Testis (tissue), 3 donors: Measurements from ENCODE around the gene ZNF275. TPM values are rescaled to one million over a fixed set of nuclear protein-coding genes. Genes with fewer than 3 reads are reported as not detected.

Source experiments
- DNase-seq: peaks from one replicate; pipeline ENCODE4 v3.0.0-alpha.2; 2019
- H3K27ac ChIP-seq, 2 donors: fragments of 200-600 bp; sonication (generic); one replicate each; pipeline ENCODE4 v1.5.1; 2019
- H3K27me3 ChIP-seq: fragments of 200-600 bp; sonication (generic); one replicate; pipeline ENCODE4 v1.5.1; 2019
- H3K36me3 ChIP-seq: fragments of 200-600 bp; sonication (generic); one replicate; pipeline ENCODE4 v1.5.1; 2017; ENCODE audit warnings: low read depth; ENCODE audit errors: missing control alignments
- H3K4me1 ChIP-seq: fragments of 200-600 bp; sonication (generic); one replicate; pipeline ENCODE4 v1.5.1; 2019
- H3K4me3 ChIP-seq, 2 donors: fragments of 200-600 bp; sonication (generic); one replicate each; pipeline ENCODE4 v1.5.1; 2017 to 2019
- H3K9me3 ChIP-seq: fragments of 200-600 bp; sonication (generic); one replicate; pipeline ENCODE4 v1.5.1; 2017
- CTCF ChIP-seq, 3 experiments: fragments of 450-650 bp in 2 of 3; fragments of 200-600 bp in 1 of 3; sonication (generic) in 1 of 3; IDR thresholded peaks; one replicate each; pipeline ENCODE4 v1.5.1; 2016 to 2019; ENCODE audit warnings: antibody characterized with exemption in 3 of 3, mild to moderate bottlenecking in 2 of 3, moderate library complexity in 1 of 3
- POLR2A ChIP-seq: fragments of 450-650 bp; IDR thresholded peaks from one replicate; pipeline ENCODE4 v1.6.1; 2017; ENCODE audit warnings: antibody characterized with exemption, mild to moderate bottlenecking, moderate library complexity
- WGBS, 2 donors: methylation state at CpG; one replicate each; pipeline ENCODE4 v1.1.5; 2018; 5-methylcytosine and 5-hydroxymethylcytosine counted together
- intact Hi-C: fragments of 100-400 bp; cut with DNase I; formaldehyde crosslinking; loops from one replicate; pipeline ENCODE4 v1.15.1; 2023; ENCODE audit warnings: low total_unique reads
- polyA plus RNA-seq: library from polyadenylated mRNA; stranded (reverse); fragments of 350-450 nt; fragmentation: Illumina TruSeq; extraction: RNeasy Lipid Tissue Mini Kit (QIAGEN cat#74804); gene quantifications from one replicate; pipeline ENCODE4 v1.2.3, GENCODE V29; 2014; ENCODE audit warnings: low read depth, low replicate concordance; ENCODE audit not compliant: insufficient read depth
- total RNA-seq, 2 donors: library from RNA; depleted of rRNA; stranded (reverse); fragments of >200 nt; gene quantifications; one replicate each; pipeline ENCODE4 v1.2.3, GENCODE V29; 2016

The ZNF275 gene
- total and polyA plus RNA-seq, 3 donors from 2014 or later: 28.7 to 65.0 (median 58.4) TPM

GRCh38 chrX:153306527-153307115, 27.3 kb upstream of the ZNF275 start:
- H3K27ac ChIP-seq: no peak overlapping the region
- H3K27me3 ChIP-seq: no peaks in the 10 kb centered on the region
- no peaks in the 10 kb centered on the region for H3K36me3 ChIP-seq
- DNase-seq: no peak
- peaks cover 6% of the 10 kb centered on the region for H3K4me1 ChIP-seq
- no peaks in the 10 kb centered on the region for H3K9me3 ChIP-seq
- intact Hi-C loops: no loop called here
- no peak overlapping the region for H3K4me3 ChIP-seq
- TF ChIP-seq CTCF (IDR thresholded peaks at IDR 0.05): no peak
- no peak for TF ChIP-seq POLR2A
- WGBS, 2 donors: 74 to 83% methylated on average over 1 to 15 of the region's 17 CpGs

GRCh38 chrX:153307276-153308178, 26.4 kb upstream of the ZNF275 start:
- intact Hi-C loops: no loop called here
- TF ChIP-seq POLR2A (no peak), CTCF (IDR thresholded peaks at IDR 0.05) (no peak)
- H3K27me3 ChIP-seq: no peaks in the 10 kb centered on the region
- H3K4me3 ChIP-seq: no peak overlapping the region
- peak overlapping the region in 1 of 2 donors; percentile 30 for H3K27ac ChIP-seq
- H3K4me1 ChIP-seq: peaks cover 6% of the 10 kb centered on the region
- no peaks in the 10 kb centered on the region for H3K36me3 ChIP-seq
- 57 to 68% methylated on average over 8 to 11 of the region's 12 CpGs for WGBS, 2 donors
- no peaks in the 10 kb centered on the region for H3K9me3 ChIP-seq
- DNase-seq: peak; percentile 43

GRCh38 chrX:153310901-153311300, 23.1 kb upstream of the ZNF275 start:
- Histone ChIP-seq H3K4me1 (peaks cover 6% of the 10 kb centered on the region), H3K27me3 (no peaks in the 10 kb centered on the region), H3K27ac (no peak overlapping the region), H3K9me3 (no peaks in the 10 kb centered on the region), H3K4me3 (no peak overlapping the region), H3K36me3 (no peaks in the 10 kb centered on the region)
- DNase-seq: no peak
- intact Hi-C loops: no loop called here
- WGBS, 2 donors: 89 to 92% methylated on average over 9 of the region's 9 CpGs
- TF ChIP-seq POLR2A: no peak
- TF ChIP-seq CTCF (IDR thresholded peaks at IDR 0.05): no peak

GRCh38 chrX:153312041-153312440, 21.9 kb upstream of the ZNF275 start:
- Histone ChIP-seq H3K27ac (no peak overlapping the region), H3K9me3 (no peaks in the 10 kb centered on the region), H3K4me1 (peaks cover 6% of the 10 kb centered on the region), H3K27me3 (no peaks in the 10 kb centered on the region), H3K4me3 (no peak overlapping the region), H3K36me3 (no peaks in the 10 kb centered on the region)
- intact Hi-C loops: no loop called here
- TF ChIP-seq CTCF (IDR thresholded peaks at IDR 0.05) (no peak), POLR2A (no peak)
- DNase-seq: no peak
- WGBS, 2 donors: 100% methylated on average over 5 of the region's 5 CpGs; no CpG with 5 or more reads in 1 of the 2 donors
